ENCODE data around the gene ZNF567.

DNA sequence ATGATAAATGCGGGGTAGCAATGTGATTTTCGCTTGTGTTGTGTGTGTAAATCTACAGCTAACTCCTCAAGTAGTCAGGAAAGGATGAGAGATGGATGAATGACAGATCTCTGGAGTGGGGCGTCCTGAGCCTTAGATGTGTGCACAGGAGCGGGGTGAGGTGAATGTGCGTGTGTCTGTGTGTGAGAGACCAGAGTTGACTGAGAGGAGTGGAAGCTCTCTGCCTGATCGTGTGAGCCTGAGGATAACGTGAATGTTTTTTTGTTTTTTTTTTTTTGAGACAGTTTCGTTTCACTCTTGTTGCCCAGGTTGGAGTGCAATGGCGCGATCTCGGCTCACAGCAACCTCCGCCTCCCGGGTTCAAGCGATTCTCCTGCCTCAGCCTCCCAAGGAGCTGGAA, 21.6 kb upstream of the ZNF567 start:
- TF ChIP-seq, protein P1, sequence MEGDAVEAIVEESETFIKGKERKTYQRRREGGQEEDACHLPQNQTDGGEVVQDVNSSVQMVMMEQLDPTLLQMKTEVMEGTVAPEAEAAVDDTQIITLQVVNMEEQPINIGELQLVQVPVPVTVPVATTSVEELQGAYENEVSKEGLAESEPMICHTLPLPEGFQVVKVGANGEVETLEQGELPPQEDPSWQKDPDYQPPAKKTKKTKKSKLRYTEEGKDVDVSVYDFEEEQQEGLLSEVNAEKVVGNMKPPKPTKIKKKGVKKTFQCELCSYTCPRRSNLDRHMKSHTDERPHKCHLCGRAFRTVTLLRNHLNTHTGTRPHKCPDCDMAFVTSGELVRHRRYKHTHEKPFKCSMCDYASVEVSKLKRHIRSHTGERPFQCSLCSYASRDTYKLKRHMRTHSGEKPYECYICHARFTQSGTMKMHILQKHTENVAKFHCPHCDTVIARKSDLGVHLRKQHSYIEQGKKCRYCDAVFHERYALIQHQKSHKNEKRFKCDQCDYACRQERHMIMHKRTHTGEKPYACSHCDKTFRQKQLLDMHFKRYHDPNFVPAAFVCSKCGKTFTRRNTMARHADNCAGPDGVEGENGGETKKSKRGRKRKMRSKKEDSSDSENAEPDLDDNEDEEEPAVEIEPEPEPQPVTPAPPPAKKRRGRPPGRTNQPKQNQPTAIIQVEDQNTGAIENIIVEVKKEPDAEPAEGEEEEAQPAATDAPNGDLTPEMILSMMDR (conservative IDR thresholded peaks at IDR 0.05 in 1 of 2, IDR thresholded peaks at IDR 0.05 in 1 of 2; ENCODE audit: extremely low read depth in 1 of 2, insufficient read depth in 1 of 2, low read depth in 1 of 2, low read length in 2 of 2) = no peak
- TF ChIP-seq EZH2 (IDR thresholded peaks at IDR 0.05; ENCODE audit: borderline replicate concordance, low read length) = no peak

All from mammary epithelial cell (primary cell).